ENCODE results near the gene PRKCH. TPM values are rescaled to one million over a fixed set of nuclear protein-coding genes. Genes with fewer than 3 reads are reported as not detected.

The PRKCH gene
- total RNA-seq, 1 experiment from 2014 or later, result 18.3 TPM

DNA sequence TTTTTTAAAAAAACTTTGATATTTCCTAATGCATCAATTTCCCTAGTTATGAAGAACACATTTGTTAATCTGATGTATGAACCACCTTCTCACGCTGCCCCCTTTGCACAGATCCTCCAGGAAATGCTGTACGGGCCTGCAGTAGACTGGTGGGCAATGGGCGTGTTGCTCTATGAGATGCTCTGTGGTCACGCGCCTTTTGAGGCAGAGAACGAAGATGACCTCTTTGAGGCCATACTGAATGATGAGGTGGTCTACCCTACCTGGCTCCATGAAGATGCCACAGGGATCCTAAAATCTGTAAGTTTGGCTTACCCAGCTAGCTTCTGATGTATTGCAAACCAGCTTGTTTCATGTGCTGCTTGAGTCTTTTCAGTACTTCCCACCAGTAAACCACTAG lies 208.9 kb downstream of the PRKCH start:
- no TSS peak for BruUV-seq (replicated peaks)
- H3K9me3 ChIP-seq, result no peaks in the 10 kb centered on the region
- peaks cover 31% of the 10 kb centered on the region for H3K4me1 ChIP-seq
- no peaks in the 10 kb centered on the region for H3K36me3 ChIP-seq (ENCODE audit: control insufficient read depth, insufficient read depth, low read length)
- H3K4me1 Mint-ChIP-seq (ENCODE audit: low read depth, unreplicated experiment), result peaks cover 20% of the 10 kb centered on the region
- no peaks in the 10 kb centered on the region for H3K36me3 Mint-ChIP-seq (ENCODE audit: insufficient read depth, unreplicated experiment)
- H3K27me3 Mint-ChIP-seq (ENCODE audit: insufficient read depth, unreplicated experiment), result no peaks in the 10 kb centered on the region
- intact Hi-C loops (cut with micrococcal nuclease; ENCODE audit: unreplicated experiment), result no loop called here
- TF ChIP-seq, protein P1, sequence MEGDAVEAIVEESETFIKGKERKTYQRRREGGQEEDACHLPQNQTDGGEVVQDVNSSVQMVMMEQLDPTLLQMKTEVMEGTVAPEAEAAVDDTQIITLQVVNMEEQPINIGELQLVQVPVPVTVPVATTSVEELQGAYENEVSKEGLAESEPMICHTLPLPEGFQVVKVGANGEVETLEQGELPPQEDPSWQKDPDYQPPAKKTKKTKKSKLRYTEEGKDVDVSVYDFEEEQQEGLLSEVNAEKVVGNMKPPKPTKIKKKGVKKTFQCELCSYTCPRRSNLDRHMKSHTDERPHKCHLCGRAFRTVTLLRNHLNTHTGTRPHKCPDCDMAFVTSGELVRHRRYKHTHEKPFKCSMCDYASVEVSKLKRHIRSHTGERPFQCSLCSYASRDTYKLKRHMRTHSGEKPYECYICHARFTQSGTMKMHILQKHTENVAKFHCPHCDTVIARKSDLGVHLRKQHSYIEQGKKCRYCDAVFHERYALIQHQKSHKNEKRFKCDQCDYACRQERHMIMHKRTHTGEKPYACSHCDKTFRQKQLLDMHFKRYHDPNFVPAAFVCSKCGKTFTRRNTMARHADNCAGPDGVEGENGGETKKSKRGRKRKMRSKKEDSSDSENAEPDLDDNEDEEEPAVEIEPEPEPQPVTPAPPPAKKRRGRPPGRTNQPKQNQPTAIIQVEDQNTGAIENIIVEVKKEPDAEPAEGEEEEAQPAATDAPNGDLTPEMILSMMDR (IDR thresholded peaks at IDR 0.05; ENCODE audit: insufficient read depth in 1 of 2, low read depth in 1 of 2, low read length in 1 of 2, severe bottlenecking in 1 of 2, unreplicated experiment in 1 of 2), result no peak
- H3K27ac Mint-ChIP-seq (ENCODE audit: unreplicated experiment), result no peak overlapping the region
- POLR2A ChIA-PET, result no interaction called here
- H3K4me3 ChIP-seq (ENCODE audit: low read depth, low read length), result no peak overlapping the region
- H3K4me3 Mint-ChIP-seq (ENCODE audit: unreplicated experiment), result no peak overlapping the region
- CTCF ChIA-PET, result no interaction called here
- no peaks in the 10 kb centered on the region for H3K9me3 Mint-ChIP-seq (ENCODE audit: unreplicated experiment)
- DNase-seq, result no peak
- H3K27me3 ChIP-seq (replicated peaks; ENCODE audit: control insufficient read depth, insufficient read depth, low read length), result no peaks in the 10 kb centered on the region

DNA sequence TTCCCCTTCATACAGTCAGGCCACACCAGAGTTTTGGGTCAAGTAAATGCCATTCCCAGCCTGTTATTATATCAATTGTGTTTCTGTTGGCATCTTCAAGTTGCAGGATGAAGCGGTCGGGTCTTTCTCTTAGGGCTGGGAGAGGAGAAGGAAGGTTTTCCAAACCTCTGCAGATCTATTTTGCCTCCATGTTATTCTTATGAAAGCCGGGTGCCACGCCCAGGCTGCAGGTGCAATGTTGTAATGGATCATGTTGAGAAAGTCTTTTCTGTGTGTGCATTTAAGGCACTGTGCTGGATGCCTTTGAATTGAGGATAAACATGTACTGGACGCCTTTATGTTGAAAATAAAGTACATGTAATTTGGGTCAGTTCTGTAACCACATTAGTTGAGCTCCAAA lies 209.5 kb downstream of the PRKCH start:
- Mint-ChIP-seq H3K27ac (ENCODE audit: unreplicated experiment) (no peak overlapping the region), H3K4me3 (ENCODE audit: unreplicated experiment) (no peak overlapping the region), H3K9me3 (ENCODE audit: unreplicated experiment) (no peaks in the 10 kb centered on the region), H3K27me3 (ENCODE audit: insufficient read depth, unreplicated experiment) (no peaks in the 10 kb centered on the region), H3K4me1 (ENCODE audit: low read depth, unreplicated experiment) (peaks cover 26% of the 10 kb centered on the region), H3K36me3 (ENCODE audit: insufficient read depth, unreplicated experiment) (peaks cover 4% of the 10 kb centered on the region)
- no peak for DNase-seq
- ChIA-PET CTCF (no interaction called here), POLR2A (no interaction called here)
- no peaks in the 10 kb centered on the region for H3K27me3 ChIP-seq (replicated peaks; ENCODE audit: control insufficient read depth, insufficient read depth, low read length)
- TF ChIP-seq, protein P1 (IDR thresholded peaks at IDR 0.05; ENCODE audit: insufficient read depth in 1 of 2, low read depth in 1 of 2, low read length in 1 of 2, severe bottlenecking in 1 of 2, unreplicated experiment in 1 of 2), result no peak
- peaks cover 34% of the 10 kb centered on the region for H3K4me1 ChIP-seq
- BruUV-seq (replicated peaks), result no TSS peak
- H3K36me3 ChIP-seq (ENCODE audit: control insufficient read depth, insufficient read depth, low read length), result no peaks in the 10 kb centered on the region
- H3K9me3 ChIP-seq, result no peaks in the 10 kb centered on the region
- H3K4me3 ChIP-seq (ENCODE audit: low read depth, low read length), result no peak overlapping the region
- intact Hi-C loops (cut with micrococcal nuclease; ENCODE audit: unreplicated experiment), result no loop called here

DNA sequence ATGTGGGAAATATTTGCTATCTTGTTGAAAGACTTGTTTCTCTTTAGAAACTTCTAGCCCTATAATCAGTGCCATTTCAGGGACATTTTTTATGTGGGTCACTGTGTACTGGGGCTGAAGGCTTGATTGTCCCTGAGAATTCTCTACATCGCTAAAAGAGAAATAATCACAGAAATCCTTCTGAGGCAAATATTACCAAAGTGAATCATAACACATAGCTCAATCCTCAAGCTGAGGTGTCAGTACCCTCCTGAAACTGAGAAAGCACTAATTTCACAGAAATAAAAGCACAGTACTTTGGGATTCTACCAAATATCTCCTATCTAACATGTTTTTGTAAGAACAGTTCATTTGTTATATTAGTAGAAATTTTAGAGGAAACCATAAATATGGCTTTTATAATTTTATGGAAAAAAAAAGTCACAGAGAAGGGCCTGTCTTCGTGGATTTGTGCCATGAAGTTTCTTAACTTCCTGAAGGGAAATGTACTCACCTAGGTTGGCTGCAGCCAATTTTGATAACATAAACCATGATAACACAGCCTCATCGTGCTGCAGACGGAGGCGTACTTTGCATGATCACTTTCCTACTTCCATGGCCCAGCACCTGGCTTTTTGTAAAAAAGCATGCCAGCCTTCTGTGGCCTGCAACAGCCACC lies 210.2 kb downstream of the PRKCH start:
- Histone ChIP-seq H3K9me3 (no peaks in the 10 kb centered on the region), H3K4me1 (peaks cover 34% of the 10 kb centered on the region), H3K36me3 (ENCODE audit: control insufficient read depth, insufficient read depth, low read length) (no peaks in the 10 kb centered on the region), H3K4me3 (ENCODE audit: low read depth, low read length) (no peak overlapping the region), H3K27me3 (replicated peaks; ENCODE audit: control insufficient read depth, insufficient read depth, low read length) (no peaks in the 10 kb centered on the region)
- H3K36me3 Mint-ChIP-seq (ENCODE audit: insufficient read depth, unreplicated experiment), result peaks cover 11% of the 10 kb centered on the region
- ChIA-PET POLR2A (no interaction called here), CTCF (no interaction called here)
- TF ChIP-seq, protein P1 (IDR thresholded peaks at IDR 0.05; ENCODE audit: insufficient read depth in 1 of 2, low read depth in 1 of 2, low read length in 1 of 2, severe bottlenecking in 1 of 2, unreplicated experiment in 1 of 2), result no peak
- no peaks in the 10 kb centered on the region for H3K9me3 Mint-ChIP-seq (ENCODE audit: unreplicated experiment)
- peaks cover 33% of the 10 kb centered on the region for H3K4me1 Mint-ChIP-seq (ENCODE audit: low read depth, unreplicated experiment)
- DNase-seq, result no peak
- no peak overlapping the region for H3K27ac Mint-ChIP-seq (ENCODE audit: unreplicated experiment)
- H3K27me3 Mint-ChIP-seq (ENCODE audit: insufficient read depth, unreplicated experiment), result no peaks in the 10 kb centered on the region
- no peak overlapping the region for H3K4me3 Mint-ChIP-seq (ENCODE audit: unreplicated experiment)
- no TSS peak for BruUV-seq (replicated peaks)
- intact Hi-C loops (cut with micrococcal nuclease; ENCODE audit: unreplicated experiment), result no loop called here
